B cell (primary cell): ENCODE measurements around the gene DMXL1. TPM values are rescaled to one million over a fixed set of nuclear protein-coding genes. Genes with fewer than 3 reads are reported as not detected.

Experiments
- polyA plus RNA-seq: library from polyadenylated mRNA; depleted of rRNA; stranded (reverse); fragments of >200 nt; gene quantifications from 2 replicates; pipeline ENCODE4 v1.2.3, GENCODE V29; 2012
- small RNA-seq: library from RNA; depleted of rRNA; stranded (forward); fragments of <200 nt; gene quantifications from one replicate; pipeline ENCODE3, GENCODE V24; 2012; ENCODE audit warnings: low replicate concordance, low read depth; ENCODE audit not compliant: insufficient read length
- total RNA-seq, 2 donors: library from RNA; stranded (reverse); fragments of 120-200 nt in 1 of 2; gene quantifications; 1 replicate in 1 of 2; 2 replicates in 1 of 2; pipeline versions ENCODE4 v1.2.3 to v1.2.4, GENCODE V29; 2013 to 2022

DMXL1 gene
- total and polyA plus RNA-seq, 2 donors (not counting 1 experiment from before 2014, with no cell fraction given): 37.9 to 129 TPM

Small RNA genes within 50 kb of the gene (small RNA-seq; reads per million reads assigned to genes)
- gene LAMTOR3P2 (not detected), gene MIR5706 (not detected), gene RNU6-701P (not detected)

Other genes starting within 250 kb of the DMXL1 start
- gene DTWD2, start 82.5 kb upstream of the DMXL1 start, total RNA-seq: 6.0 and 6.3 TPM in 2 replicates
- 2.1 and 3.7 TPM in 2 replicates for gene DTWD2, start 82.5 kb upstream of the DMXL1 start, polyA plus RNA-seq